ENCODE data around the gene PDZD2.
"Not testable (repeated sequence)": the region's sequence is repeated elsewhere in the genome, so short reads cannot be mapped to it uniquely, and the experiment has no call there.

PDZD2 gene

DNA sequence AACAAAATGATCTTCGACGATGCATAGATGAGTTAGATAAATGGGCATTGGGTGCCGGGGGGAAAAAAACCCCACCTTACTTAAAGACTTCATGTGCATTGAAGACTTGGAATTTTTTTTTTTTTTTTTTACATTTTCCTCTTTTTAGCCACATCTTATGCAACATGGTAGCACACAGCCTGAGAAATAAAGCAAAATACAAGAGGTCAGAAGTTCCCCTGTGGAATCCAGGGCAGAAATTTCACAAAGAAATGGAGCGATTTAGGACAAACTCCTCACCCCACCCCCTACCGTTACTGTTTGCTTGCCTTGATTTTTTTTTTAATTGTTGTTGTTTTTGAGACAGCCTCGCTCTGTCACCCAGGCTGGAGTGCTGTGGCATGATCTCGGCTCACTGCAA is 382.0 kb downstream of the PDZD2 start:
- no peak for DNase-seq

DNA sequence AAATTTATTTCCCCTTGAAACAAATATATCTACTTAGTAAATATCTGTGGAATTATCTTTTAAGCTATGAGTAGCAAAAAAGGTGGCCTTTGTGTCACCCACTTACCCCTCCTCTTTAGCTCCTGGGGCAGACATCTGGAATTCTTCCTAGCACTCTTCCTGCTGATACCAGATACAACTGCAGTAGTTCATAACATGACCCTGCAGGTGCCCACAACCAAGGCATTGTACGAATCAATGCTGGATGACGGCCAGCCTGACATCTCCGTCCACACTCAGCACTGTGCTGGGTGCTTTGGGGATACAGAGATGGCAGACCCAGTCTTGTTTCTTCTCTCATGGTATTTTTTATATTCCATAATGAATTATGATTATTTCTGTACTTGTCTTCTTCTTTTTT is 382.8 kb downstream of the PDZD2 start:
- DNase-seq, result no peak

DNA sequence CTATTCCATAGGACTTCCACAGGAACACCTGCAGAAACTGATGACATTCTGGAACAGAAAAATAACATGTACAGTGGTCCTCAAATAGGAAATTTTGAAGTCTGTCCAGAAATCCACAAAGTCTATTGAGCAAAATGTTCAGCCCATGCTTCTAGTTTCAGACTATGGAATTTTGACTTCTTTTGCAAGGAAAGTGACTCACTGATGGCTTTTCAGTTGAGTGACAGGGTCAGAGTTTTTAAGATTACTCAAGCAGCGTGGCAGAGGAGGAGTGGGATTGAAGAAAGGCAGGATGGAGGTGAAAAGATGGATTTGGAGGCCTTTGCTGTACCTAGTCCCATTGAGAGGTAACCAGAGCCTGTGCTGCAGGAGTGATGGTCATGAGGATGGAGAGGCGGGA is 383.7 kb downstream of the PDZD2 start:
- DNase-seq, result no peak

DNA sequence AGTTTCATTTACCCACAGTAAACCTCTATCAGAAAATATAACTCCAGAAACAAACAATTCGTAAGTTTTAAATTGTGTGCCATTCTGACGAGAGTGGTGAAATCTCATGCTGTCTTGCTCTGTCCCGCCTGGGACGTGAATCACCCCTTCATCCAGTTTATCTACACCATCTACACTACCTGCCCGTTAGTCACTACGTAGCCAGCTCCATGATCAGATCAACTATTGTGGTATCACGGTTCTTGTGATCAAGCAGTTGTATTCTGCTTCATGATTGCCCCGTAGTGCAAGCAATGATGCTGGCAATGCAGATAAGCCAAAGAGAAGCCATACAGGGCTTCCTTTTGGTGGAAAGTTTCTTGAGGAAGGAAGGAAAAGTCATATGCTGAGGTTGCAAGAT is 384.9 kb downstream of the PDZD2 start:
- no peak for DNase-seq

DNA sequence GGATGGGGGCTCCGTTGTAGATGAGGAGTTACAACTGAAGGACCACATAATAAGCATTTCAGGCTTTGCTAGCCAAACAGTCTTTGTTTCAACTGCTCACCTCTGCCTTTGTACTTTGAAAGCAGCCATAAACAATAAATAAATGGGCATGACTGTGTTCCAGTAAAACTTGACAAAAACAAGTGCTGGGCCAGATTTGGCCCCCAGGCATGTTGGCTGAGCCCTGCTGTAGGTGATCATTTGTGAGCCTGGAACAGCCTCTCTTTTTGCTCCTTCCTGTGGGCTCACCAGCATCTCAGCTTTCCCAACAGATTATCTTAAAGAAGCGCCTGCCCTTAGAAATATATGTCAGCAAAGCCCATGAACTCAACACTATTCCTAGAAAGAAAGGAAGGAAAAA is 385.8 kb downstream of the PDZD2 start:
- DNase-seq, result no peak

DNA sequence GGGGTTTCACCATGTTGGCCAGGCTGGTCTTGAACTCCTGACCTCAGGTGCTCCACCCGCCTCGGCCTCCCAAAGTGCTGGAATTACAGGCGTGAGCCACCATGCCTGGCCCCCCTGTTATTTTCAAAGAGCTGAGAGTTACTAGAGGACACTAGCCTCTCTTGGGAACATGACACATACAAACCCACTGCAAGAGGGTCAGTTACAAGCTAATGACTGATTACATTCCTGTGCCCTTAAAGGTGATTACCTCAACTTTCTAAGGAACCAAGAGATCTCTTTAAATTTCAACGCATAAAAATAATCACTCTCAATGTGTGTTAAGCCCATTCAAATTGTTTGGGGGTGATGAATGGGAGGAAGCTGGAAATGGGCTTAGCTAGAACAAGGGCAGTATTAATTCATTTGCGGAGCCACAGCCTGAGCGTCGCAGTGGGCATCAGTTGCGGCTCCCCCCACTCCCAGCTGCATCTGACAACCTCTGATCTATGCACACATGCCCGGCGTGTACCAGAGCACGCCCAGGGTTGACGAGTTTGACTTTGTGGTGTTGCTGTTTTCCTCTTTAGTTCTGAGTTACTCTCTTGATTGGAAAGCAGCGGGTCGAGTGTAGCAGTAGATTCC is 388.3 kb downstream of the PDZD2 start:
- DNase-seq, result no peak

DNA sequence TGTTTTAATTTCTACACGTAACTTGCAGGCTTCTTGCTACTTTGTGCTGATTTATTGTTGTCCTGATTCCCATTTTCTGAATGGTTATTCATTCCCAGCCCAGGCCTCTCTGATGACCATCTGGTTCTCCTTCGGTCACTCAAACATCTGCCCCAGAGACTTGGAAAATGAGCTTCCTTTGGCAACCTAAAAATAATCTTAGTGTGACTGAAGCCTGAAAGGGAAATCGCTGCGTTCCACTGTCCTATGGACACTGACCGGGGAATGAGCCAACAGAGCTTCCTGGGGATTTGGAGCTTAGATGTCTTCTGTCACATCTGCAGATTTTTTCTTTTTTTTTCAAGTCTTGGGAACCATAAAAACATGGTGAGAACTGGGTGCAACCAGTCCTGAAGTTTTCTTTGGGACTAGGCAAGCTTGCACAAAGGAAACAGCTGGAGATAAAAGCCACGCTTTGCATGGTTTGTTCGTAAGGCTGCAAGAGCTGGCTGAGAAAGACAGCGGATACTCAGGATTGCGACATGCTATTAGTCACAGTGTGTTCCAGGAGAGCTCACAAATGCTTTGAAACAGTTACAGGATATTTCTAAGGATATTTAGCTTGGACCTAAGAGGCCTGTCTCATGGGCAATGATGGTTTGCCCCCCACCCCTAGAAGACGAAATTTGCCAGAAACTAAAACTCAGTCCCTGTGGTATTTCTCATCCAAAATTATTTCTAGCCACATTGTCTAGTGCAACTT is 389.0 kb downstream of the PDZD2 start:
- no peak for DNase-seq

DNA sequence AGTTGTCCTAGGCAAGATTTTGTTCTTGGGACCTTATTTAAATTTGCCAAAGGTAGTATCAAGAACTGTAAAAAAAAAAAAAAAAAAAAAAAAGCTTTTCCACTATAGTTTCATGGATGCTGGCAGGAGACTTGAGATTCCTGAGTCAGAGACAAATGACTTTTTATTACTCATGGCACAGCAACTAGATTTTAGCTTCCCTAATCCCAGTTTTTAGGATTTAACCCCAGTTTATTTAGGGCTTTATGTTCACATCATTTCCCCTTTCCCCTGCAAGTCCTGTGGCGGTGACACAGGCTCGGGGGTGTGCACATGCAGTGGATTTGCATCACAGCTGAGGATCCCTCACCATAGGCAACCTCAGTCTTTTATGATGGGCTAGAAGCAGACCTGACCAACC is 390.3 kb downstream of the PDZD2 start:
- DNase-seq, result no peak

DNA sequence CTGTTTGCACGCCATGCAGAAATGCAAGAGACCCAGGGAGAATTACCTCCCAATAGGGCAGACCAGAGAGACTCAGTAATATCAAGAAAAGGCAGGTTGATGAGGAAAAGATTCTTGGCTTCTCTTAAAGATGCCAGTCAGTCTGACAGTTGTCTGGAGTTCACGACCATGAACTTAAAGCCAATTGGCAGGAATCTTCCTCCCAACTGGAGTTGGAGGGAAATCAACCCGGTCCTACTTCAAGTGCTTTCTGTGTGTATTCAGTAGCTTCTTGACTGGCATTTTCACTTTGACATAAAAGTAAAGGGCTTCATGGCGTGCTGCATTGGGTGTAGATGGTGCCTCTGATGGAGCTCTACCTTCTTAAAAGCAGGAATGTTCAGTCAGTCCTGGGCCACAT is 390.9 kb downstream of the PDZD2 start:
- no peak for DNase-seq

DNA sequence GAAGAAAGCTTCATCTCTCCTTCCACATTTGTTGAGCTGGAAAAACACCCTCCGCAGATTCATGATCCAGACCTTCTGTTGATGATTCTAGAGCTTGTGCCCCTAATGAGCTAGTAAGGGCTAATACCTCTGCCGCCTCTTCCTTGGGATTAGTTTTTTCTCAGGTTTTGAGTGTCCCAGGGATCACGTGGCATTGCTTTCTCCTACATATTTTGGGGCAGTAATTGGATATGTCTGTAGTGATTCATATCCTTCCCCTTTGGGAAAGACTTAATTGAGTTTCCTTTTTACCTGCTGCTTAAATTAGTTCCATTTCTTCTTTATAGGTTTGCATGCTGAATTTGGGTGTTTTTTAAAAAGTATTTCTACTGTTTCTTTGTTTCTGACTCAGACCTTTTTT is 391.3 kb downstream of the PDZD2 start:
- DNase-seq, result no peak

DNA sequence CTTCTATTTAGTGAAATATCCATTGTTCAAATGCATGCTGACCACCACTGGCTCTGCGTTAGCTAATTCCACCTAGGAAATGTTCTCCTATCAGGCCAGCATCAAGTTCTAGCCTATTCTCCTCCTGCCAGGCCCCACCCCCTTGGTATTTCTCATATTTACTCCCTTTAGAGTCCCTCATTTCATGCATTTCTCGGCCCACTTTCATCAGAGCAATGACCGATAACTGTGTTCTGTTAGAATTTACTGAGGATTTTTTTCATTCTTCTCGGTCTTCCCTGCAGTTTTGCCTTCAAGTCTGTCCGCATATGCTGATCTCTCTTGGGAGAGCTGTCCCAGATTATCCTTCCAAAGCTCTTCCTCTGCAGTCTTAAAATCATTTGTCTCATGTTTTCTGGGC is 391.8 kb downstream of the PDZD2 start:
- no peak for DNase-seq

DNA sequence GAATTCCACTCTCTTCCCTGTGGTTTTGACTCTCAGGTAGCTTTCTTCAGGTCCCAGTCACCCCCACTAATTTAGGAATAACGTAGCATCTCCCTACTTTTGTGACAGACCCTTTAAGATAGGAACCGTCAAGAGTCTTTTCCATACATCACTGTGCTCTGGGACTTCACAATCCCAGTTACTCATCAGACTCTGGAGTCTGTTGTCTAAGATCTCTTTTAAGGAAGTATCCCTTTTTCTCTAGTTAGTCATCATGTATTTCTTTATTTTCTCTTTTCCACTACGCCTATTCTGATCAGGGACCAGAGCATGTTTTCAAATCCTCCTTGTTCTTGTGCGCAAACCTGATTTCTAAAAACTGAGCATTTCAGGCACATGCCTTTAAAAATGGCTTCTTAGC is 392.2 kb downstream of the PDZD2 start:
- no peak for DNase-seq

DNA sequence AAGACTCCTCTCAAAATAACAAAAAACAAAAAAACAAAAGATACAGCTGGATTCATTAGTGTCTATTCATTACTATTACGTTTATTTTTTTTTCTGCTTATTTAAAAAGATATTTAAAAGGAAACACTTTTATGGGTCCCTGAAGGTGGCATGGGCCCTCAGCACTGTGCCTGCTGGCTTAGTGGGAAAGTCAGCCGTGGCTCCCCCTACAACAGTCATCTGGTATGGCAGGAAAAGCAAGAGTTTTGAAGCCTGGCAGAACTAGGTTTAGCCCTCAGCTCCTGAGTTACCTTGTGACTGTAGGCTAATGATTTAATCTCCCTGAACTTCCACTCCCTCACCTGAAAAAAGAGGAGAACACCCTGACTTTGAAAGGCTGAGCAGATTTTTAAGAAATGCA is 399.6 kb downstream of the PDZD2 start:
- no peak for DNase-seq

DNA sequence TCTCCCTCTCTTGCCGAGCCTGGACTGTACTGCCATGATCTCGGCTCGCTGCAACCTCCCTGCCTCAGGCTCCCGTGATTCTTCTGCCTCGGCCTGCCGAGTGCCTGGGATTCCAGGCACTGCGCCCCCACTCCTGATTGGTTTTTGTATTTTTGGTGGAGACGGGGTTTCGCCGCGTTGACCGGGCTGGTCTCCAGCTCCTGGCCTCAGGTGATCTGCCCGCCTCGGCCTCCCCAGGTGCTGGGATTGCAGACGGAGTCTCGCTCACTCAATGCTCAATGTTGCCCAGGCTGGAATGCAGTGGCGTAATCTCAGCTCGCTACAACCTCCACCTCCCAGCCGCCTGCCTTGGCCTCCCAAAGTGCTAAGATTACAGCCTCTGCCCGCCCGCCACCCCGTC is 400.2 kb downstream of the PDZD2 start:
- DNase-seq, result not testable (repeated sequence)

DNA sequence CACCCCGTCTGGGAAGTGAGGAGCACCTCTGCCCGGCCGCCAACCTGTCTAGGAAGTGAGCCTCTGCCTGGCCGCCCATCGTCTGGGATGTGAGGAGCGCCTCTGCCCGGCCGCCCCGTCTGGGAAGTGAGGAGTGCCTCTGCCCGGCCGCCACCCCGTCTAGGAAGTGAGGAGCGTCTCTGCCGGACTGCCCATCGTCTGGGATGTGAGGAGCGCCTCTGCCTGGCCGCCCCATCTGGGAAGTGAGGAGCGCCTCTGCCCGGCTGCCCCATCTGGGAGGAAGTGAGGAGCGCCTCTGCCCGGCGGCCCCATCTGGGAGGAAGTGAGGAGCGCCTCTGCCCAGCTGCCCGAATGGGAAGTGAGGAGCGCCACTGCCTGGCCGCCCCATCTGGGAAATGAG is 400.7 kb downstream of the PDZD2 start:
- not testable (repeated sequence) for DNase-seq

DNA sequence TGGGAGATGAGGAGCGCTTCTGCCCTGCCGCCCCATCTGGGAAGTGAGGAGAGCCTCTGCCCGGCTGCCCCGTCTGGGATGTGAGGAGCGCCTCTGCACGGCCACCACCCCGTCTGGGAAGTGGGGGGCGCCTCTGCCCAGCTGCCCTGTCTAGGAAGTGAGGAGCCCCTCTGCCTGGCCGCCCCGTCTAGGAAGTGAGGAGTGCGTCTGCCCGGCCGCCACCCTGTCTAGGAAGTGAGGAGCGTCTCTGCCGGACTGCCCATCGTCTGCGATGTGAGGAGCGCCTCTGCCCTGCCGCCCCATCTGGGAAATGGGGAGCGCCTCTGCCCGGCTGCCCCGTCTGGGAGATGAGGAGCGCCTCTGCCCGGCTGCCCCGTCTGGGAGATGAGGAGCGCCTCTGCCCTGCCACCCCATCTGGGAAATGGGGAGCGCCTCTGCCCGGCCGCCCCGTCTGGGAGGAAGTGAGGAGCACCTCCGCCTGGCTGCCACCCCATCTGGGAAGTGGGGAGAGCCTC is 401.3 kb downstream of the PDZD2 start:
- DNase-seq, result not testable (repeated sequence)

DNA sequence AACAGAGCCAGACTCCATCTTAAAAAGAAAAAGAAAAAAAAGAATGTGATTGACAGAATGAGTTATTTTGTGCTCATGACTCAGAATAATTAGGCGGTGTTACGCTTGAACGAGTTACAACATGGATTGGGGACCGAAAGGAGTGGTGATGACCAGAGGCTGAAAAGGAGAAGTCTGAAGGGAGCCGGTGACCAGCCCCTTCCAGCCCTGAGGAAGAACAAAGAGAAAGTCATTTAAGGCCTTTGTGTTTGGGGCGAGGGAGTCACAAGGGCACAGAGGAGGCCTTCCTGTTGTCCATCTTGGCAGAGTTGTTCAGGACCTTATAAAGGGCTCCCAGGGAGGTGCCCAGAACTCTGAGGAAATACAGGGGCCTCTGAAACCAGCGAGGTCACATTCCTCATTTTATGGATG is 403.6 kb downstream of the PDZD2 start:
- DNase-seq, result no peak

DNA sequence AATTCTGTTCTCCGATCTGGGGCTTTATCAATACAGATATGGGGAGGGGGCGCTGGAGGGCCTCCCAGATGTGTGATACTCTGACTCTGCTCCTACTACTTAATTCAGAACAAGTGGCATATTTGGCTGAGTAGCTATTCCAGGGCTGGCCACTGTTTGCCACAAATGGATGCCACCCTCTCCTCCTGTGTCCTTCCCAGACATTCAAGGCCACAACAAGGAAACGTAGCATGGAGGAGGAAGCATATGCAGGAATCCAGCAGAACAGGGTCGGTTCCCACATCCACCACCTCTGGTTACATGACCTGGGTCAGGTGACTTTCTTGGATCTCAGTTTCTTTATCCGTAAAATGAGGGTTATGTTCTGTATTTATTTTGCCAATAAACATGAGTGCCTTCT is 404.2 kb downstream of the PDZD2 start:
- no peak for DNase-seq

DNA sequence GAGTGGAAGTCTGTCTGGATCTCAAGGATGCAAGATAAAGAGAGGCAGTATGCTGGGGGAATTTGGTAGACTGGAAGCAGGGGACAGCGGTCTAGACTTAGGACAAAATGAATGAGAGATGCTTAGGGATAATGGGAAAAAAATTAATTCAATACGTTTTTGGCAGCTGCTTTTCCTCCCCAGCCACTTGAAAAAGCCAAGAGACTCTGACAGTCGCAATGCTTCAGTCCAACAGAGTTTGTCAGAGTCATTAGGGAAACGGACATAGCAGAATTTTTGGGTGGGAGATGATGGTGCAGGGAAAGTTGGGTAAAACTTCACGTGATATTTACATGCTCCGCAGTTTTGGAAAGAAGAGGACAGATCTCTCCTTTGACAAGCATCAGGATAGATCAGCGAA is 405.5 kb downstream of the PDZD2 start:
- no peak for DNase-seq

DNA sequence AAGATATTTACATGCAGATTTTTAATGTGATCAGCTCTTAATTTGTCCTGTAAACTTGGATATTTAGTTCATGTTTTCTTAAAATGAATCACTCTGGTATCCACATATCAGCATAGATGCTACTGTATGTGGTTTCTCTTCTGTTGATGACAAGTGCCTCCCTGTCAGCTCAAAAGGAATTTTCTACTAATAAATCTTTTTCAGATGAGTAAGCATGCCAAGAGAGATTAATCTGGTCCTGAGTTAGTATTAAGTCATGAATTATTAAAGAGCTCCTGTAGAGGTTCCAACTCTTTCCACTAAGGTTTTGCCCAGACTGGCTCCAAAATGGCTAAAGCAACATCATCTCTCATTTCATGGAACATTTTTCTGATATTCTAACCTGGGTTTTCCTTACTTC is 406.0 kb downstream of the PDZD2 start:
- DNase-seq, result no peak

DNA sequence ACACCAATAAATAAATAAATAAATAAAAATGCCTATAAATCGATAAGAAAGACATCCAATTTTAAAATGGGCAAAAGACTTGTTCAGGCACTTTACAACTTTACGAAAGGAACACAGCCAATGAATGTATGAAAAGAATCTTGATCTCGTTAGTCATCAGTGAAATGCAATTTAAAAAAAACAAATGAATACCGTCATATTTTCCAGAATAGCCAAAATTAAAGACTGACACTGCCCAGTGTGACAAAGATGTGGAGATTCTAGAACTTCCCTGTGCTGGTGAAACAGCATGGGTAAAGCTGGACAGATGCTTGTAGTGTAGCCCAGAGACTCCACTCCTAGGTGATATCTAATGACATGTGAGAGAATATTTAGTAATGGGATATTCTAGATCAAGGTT is 408.1 kb downstream of the PDZD2 start:
- DNase-seq, result no peak

DNA sequence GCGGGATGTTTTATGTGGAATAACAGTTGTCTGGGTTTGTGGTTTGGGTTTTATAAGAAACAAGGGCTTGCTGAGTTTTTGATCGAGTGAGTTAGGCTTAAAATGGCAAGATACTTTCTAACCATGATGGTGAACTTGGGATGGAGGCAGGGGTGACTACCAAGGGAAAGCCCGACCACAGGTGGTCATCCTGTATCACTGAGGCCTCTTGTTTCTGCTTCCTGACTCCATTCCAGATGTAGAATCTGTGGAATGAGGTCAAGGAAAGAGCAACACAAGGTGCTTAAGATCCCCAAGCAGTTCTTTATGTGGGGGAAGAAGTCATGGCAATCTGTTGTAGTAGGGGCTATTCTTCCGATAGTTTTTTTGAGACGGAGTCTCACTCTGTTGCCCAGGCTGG is 412.9 kb downstream of the PDZD2 start:
- no peak for DNase-seq

DNA sequence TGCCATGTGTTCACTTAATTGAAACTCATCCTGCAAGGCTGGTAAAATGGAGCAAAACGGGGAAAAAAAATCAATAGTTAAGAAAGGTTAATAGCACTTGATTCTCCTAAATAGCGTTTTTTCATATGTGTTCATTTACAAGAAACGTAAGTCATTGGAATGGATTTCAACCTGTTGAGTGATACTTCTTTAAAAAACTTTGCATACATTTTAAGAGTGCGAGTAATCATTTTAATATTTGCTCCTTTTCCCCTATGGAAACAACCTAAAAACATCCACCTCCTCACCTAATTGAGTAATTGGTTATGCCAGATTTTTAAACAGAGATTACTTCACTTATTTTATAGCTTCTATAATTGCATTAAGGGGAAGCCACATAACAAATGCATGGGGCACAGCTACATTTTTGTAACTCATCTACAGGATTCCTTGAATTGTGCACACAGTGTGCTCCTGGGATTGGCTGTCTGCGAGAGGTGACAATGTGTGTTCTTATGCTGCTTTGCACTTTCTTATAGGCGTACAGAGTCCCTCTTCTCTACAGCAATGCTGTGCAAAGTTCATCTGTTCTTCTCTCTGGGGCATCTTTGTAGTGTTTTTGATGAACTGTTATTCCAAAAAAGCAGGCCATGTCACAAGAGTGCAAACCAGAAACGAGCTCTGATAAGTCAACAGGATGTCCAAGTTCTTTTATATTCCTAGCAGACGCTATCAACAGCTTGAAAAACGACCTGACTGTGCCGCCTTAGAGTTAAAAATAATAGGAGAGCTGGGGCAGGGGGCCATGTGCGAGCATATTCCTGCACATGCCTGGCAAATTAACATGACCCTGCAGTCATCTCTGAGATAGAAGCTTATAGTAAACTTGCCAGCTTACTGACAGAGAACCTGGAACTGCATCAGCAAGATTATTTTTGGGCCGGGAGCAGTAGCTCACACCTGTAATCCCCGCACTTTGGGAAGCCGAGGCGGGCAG is 417.2 kb downstream of the PDZD2 start:
- no peak for DNase-seq
